ENCODE measurements around the gene WWC1. TPM values are rescaled to one million over a fixed set of nuclear protein-coding genes. Genes with fewer than 3 reads are reported as not detected.

The WWC1 gene
- total RNA-seq, 1 donor from 2014 or later = 87.2 TPM

GRCh38 chr5:168366116-168366515 lies 74.7 kb downstream of the WWC1 start:
- DNase-seq (ENCODE audit: low read depth) = peak; percentile 55
- H3K4me3 ChIP-seq (ENCODE audit: low read depth, low read length) = no peak overlapping the region
- TF ChIP-seq, protein P1, sequence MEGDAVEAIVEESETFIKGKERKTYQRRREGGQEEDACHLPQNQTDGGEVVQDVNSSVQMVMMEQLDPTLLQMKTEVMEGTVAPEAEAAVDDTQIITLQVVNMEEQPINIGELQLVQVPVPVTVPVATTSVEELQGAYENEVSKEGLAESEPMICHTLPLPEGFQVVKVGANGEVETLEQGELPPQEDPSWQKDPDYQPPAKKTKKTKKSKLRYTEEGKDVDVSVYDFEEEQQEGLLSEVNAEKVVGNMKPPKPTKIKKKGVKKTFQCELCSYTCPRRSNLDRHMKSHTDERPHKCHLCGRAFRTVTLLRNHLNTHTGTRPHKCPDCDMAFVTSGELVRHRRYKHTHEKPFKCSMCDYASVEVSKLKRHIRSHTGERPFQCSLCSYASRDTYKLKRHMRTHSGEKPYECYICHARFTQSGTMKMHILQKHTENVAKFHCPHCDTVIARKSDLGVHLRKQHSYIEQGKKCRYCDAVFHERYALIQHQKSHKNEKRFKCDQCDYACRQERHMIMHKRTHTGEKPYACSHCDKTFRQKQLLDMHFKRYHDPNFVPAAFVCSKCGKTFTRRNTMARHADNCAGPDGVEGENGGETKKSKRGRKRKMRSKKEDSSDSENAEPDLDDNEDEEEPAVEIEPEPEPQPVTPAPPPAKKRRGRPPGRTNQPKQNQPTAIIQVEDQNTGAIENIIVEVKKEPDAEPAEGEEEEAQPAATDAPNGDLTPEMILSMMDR (conservative IDR thresholded peaks at IDR 0.05; ENCODE audit: low read depth, low read length) = no peak

DNA sequence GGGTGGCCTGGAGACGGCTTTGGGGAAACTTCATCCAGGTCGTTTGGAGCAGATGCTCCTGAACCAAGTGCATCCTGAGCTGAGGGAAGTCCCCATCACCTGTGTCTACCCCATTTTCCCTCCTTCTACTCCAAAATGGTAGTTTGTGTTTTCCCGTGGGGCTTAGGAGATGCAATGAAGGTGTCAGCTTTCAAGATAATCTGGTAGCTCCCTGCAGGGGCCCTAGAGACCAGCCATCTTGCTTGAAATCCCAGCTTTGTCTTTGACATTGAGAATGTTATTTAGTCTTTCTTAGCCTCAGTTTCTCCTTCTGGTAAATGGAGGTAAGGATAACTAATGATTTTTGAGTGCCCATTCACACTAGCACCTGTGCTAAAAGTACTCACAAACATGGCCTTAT lies 77.4 kb downstream of the WWC1 start:
- TF ChIP-seq, protein P1 (conservative IDR thresholded peaks at IDR 0.05; ENCODE audit: low read depth, low read length) = no peak
- no peak for DNase-seq (ENCODE audit: low read depth)
- H3K4me3 ChIP-seq (ENCODE audit: low read depth, low read length) = no peak overlapping the region

GRCh38 chr5:168370831-168371230 lies 79.4 kb downstream of the WWC1 start:
- no peak for DNase-seq (ENCODE audit: low read depth)
- TF ChIP-seq, protein P1 (conservative IDR thresholded peaks at IDR 0.05; ENCODE audit: low read depth, low read length) = no peak

DNA sequence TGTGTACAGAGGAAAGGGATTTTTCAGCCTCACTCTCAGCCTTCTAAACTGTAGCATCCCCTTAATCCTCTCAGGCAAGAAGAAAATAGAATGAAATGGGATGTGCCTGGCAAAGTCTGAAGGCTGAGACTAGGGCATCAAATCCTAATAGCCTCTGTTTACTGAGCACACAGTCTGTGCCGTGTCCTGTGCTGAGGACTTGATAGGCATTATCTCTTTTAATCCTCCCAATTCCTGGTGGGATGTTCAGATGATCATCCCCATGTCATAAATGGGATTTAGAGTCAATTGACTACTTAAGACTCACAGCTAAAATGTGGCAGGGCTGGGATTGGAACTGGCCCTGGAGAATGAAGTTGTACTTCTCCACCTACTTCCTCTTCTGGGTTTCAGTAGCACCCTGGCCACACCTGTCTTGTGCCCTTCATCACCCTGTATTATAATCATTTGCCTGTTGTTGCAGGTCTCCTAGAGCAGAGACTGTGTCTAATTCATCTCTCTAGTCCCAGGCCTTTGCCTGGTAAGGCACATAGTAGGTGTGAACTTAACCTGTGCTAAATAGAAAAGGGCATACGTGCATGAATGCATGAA lies 81.0 kb downstream of the WWC1 start:
- no peak overlapping the region for H3K4me3 ChIP-seq (ENCODE audit: low read depth, low read length)
- TF ChIP-seq, protein P1 (conservative IDR thresholded peaks at IDR 0.05; ENCODE audit: low read depth, low read length) = no peak
- DNase-seq (ENCODE audit: low read depth) = no peak

More at GRCh38 chr5:168370831-168371230, 79.4 kb downstream of the WWC1 start:
- no peak overlapping the region for H3K4me3 ChIP-seq (ENCODE audit: low read depth, low read length)

DNA sequence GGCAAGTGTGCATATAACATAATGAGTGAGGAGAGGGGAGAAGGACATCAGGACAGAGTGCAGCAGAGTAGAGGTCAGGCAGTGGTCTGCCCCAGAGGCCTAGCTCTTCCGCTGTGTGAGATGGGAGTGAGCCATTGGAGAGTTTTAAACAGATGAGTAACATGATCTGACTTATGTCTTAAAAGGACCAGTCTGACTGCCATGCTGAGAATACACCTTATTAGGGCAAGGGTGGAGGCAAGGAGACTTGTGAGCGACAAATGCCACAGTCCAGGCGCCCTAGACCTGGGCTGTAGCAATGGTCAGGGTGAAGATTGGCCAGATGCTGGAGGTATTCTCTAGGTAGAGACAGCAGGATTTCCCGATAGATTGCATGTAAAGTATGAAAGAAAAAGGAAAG lies 83.1 kb downstream of the WWC1 start:
- DNase-seq (ENCODE audit: low read depth) = no peak
- TF ChIP-seq, protein P1 (conservative IDR thresholded peaks at IDR 0.05; ENCODE audit: low read depth, low read length) = no peak
- H3K4me3 ChIP-seq (ENCODE audit: low read depth, low read length) = no peak overlapping the region

DNA sequence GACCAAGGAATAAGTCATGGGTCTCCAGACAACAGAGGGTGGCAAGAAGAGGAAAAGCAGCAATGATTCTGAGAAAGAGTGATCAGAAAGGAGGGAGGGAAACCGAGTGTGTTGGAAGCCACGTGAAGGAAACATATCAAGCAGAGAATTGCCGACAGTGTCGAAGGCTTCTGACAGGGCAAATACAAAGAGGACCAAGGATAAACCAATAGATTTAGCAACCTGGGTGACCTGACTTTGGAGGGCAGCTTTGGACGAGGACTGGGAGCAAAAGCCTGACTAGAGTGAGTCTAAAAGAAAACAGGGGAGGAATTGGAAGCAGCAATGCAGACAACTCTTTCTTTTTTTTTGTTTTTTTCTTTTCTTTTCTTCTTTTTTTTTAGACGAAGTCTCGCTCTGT lies 83.8 kb downstream of the WWC1 start:
- TF ChIP-seq, protein P1 (conservative IDR thresholded peaks at IDR 0.05; ENCODE audit: low read depth, low read length) = no peak
- no peak overlapping the region for H3K4me3 ChIP-seq (ENCODE audit: low read depth, low read length)
- DNase-seq (ENCODE audit: low read depth) = no peak

DNA sequence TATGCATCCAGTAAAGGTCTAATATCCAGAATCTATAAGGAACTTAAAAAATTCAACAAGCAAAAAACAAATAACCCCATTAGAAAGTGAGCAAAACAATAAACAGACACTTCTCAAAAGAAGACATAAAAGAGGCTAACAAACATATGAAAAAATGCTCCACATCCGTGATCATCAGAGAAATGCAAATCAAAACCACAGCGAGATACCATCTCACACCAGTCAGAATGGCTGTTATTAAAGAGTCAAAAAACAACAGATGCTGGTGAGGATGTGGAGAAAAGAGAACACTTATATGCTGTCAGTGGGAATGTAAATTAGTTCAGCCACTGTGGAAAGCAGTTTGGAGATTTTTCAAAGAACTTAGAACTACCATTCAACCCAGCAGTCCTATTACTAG lies 86.1 kb downstream of the WWC1 start:
- TF ChIP-seq, protein P1 (conservative IDR thresholded peaks at IDR 0.05; ENCODE audit: low read depth, low read length) = no peak
- no peak overlapping the region for H3K4me3 ChIP-seq (ENCODE audit: low read depth, low read length)
- DNase-seq (ENCODE audit: low read depth) = no peak
